ENCODE measurements around the gene STK11IP.

The STK11IP gene

GRCh38 chr2:219631904-219632759, 34.5 kb downstream of the STK11IP start:
- TF ChIP-seq SUZ12 (IDR thresholded peaks at IDR 0.05) (no peak), NFRKB (IDR thresholded peaks at IDR 0.05) (no peak), FOXA1 (IDR thresholded peaks at IDR 0.05) (no peak), HDGF (IDR thresholded peaks at IDR 0.05; ENCODE audit: borderline replicate concordance) (no peak)
- DNase-seq (ENCODE audit: extremely low spot score): no peak
- ChIA-PET CTCF (interaction anchor here (1.6 kb wide), 1 partner anchor 91 kb away, joined by 5 read pairs; no protein-coding TSS in a partner anchor), POLR2A (no interaction called here)

DNA sequence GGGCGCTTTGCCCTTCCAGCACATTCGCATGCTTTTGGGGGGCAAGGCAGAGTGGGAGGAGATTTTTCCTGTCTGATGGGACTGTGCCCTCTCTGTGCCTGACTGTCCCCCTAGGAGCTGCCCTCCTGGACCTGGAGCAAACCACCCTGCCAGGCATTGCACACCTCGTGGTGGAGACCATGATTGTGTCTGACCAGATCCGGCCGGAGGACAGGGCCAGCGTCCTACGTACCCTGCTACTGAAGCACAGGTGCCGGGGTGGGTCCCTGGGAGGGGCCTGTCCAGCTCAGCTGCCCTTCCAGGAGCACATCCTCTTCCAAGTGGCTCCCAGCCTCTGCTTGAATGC, 35.1 kb downstream of the STK11IP start:
- POLR2A ChIA-PET: no interaction called here
- no peak for DNase-seq (ENCODE audit: extremely low spot score)
- no peak for TF ChIP-seq LEF1 (IDR thresholded peaks at IDR 0.05; ENCODE audit: borderline replicate concordance)
- no peak for TF ChIP-seq ELF4 (IDR thresholded peaks at IDR 0.05)
- no peak for TF ChIP-seq SP1 (IDR thresholded peaks at IDR 0.05)
- no peak for TF ChIP-seq ZNF384 (IDR thresholded peaks at IDR 0.05)
- no peak for TF ChIP-seq HDGF (IDR thresholded peaks at IDR 0.05; ENCODE audit: borderline replicate concordance)
- TF ChIP-seq, protein P1, sequence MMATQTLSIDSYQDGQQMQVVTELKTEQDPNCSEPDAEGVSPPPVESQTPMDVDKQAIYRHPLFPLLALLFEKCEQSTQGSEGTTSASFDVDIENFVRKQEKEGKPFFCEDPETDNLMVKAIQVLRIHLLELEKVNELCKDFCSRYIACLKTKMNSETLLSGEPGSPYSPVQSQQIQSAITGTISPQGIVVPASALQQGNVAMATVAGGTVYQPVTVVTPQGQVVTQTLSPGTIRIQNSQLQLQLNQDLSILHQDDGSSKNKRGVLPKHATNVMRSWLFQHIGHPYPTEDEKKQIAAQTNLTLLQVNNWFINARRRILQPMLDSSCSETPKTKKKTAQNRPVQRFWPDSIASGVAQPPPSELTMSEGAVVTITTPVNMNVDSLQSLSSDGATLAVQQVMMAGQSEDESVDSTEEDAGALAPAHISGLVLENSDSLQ (IDR thresholded peaks at IDR 0.05): no peak
- no peak for TF ChIP-seq FOXA1 (IDR thresholded peaks at IDR 0.05)
- no peak for TF ChIP-seq TARDBP (IDR thresholded peaks at IDR 0.05)
- no peak for TF ChIP-seq L3MBTL2 (conservative IDR thresholded peaks at IDR 0.05)
- TF ChIP-seq FOXM1 (IDR thresholded peaks at IDR 0.05; ENCODE audit: borderline replicate concordance): no peak
- CTCF ChIA-PET: no interaction called here

DNA sequence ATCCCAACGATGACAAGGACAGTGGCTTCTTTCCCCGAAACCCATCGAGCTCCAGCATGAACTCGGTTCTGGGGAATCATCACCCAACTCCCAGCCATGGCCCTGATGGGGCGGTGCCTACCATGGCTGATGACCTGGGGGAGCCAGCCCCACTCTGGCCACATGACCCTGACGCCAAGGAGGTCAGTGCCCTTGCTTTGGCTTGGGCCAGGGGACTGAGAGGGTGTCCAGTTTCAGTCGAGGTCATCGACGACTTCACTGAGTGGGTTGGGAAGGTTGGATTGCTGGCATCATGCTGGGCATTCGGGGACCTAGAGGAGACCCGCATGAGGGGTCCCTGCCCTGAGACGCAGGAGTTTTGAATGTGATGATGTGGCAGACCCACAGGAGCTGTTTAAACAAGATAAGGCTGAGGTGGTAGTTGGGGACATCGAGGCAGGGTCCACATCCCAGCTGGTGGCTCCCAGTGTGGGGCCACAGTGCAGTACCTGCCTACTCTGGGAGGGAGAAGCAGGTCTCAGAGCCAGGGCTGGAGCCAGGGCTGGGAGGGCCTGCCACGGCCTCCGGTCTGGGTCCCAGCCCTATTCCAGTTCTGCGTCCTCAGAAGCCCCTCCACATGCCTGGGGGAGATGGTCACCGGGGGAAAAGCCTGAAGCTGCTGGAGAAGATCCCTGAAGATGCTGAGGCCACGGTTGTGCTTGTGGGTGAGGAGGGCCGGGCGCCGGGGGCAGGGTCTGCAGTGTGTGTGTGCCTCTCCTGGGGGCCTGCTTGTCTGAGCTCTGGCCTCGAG, 35.8 kb downstream of the STK11IP start:
- CTCF ChIA-PET: no interaction called here
- TF ChIP-seq TARDBP (IDR thresholded peaks at IDR 0.05): no peak
- no peak for TF ChIP-seq CTBP1 (IDR thresholded peaks at IDR 0.05; ENCODE audit: borderline replicate concordance)
- POLR2A ChIA-PET: no interaction called here
- DNase-seq (ENCODE audit: extremely low spot score): no peak

- TF ChIP-seq ZNF384 (IDR thresholded peaks at IDR 0.05): no peak
- no peak for TF ChIP-seq L3MBTL2 (conservative IDR thresholded peaks at IDR 0.05)
- no peak for TF ChIP-seq TARDBP (IDR thresholded peaks at IDR 0.05)
- no peak for TF ChIP-seq SP1 (IDR thresholded peaks at IDR 0.05)
- TF ChIP-seq ARNT (IDR thresholded peaks at IDR 0.05): no peak
- no peak for TF ChIP-seq FOXK2 (IDR thresholded peaks at IDR 0.05)
- no peak for TF ChIP-seq FOXM1 (IDR thresholded peaks at IDR 0.05; ENCODE audit: borderline replicate concordance)
- TF ChIP-seq CTBP1 (IDR thresholded peaks at IDR 0.05; ENCODE audit: borderline replicate concordance): no peak
- no peak for TF ChIP-seq FOXA1 (IDR thresholded peaks at IDR 0.05)
- TF ChIP-seq, protein P1 (IDR thresholded peaks at IDR 0.05): no peak
- TF ChIP-seq ELF4 (IDR thresholded peaks at IDR 0.05): no peak
- TF ChIP-seq LEF1 (IDR thresholded peaks at IDR 0.05; ENCODE audit: borderline replicate concordance): no peak
- TF ChIP-seq NFRKB (IDR thresholded peaks at IDR 0.05): no peak
- no peak for TF ChIP-seq SUZ12 (IDR thresholded peaks at IDR 0.05)
- TF ChIP-seq HDGF (IDR thresholded peaks at IDR 0.05; ENCODE audit: borderline replicate concordance): no peak
- TF ChIP-seq BHLHE40 (IDR thresholded peaks at IDR 0.05; ENCODE audit: borderline replicate concordance): no peak
- ChIA-PET POLR2A (no interaction called here), CTCF (no interaction called here)
- DNase-seq (ENCODE audit: extremely low spot score): no peak
These were observed 36.7 kb downstream of the STK11IP start for GRCh38 chr2:219634171-219634940.

DNA sequence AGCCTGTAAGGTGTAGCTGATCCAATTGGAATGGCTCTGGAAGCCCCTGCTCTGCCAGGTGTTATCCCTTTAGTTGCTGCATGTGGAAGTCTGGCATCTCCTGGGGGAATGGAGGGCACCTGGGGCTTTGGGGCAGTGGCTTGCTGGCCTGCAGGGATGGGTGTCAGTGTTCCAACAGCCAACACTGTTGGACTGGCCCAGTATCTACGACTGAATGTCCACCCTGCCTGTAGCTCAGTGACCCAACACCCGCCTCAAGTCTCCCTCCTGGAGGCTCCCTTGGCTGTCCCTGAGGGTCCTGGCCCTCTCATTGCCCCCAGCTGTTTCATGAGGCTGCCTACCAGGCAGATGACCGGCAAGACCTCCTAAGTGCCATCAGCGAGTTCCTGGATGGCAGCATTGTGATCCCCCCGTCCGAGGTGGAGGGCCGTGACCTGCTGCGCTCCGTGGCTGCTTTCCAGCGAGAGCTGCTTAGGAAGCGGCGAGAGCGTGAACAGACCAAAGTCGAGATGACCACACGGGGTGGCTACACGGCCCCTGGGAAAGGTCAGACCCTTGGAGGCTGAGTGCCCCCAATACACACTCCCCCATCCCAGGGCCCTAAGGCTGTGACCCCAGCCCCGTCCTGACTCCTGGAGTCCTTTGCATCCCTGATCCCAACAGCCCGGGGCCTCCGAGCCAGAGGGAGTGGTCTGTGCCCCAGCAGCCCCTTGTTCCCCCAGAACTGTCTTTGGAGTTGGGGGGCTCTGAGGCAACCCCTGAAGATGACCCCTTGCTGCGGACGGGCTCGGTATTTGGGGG, 37.5 kb downstream of the STK11IP start:
- POLR2A ChIA-PET: no interaction called here
- CTCF ChIA-PET: interaction anchor here (0.5 to 0.6 kb wide), 2 partner anchors 34 to 194 kb away, joined by 3 read pairs; no protein-coding TSS in a partner anchor
- TF ChIP-seq TARDBP (IDR thresholded peaks at IDR 0.05): no peak
- TF ChIP-seq ZNF384 (IDR thresholded peaks at IDR 0.05): no peak
- TF ChIP-seq FOXK2 (IDR thresholded peaks at IDR 0.05): no peak
- TF ChIP-seq ARNT (IDR thresholded peaks at IDR 0.05): no peak
- no peak for TF ChIP-seq ELF4 (IDR thresholded peaks at IDR 0.05)
- TF ChIP-seq, protein P1 (IDR thresholded peaks at IDR 0.05): no peak
- TF ChIP-seq LEF1 (IDR thresholded peaks at IDR 0.05; ENCODE audit: borderline replicate concordance): no peak
- TF ChIP-seq CTBP1 (IDR thresholded peaks at IDR 0.05; ENCODE audit: borderline replicate concordance): no peak
- TF ChIP-seq SP1 (IDR thresholded peaks at IDR 0.05): no peak
- no peak for TF ChIP-seq HDGF (IDR thresholded peaks at IDR 0.05; ENCODE audit: borderline replicate concordance)
- TF ChIP-seq NFRKB (IDR thresholded peaks at IDR 0.05): no peak
- no peak for TF ChIP-seq SUZ12 (IDR thresholded peaks at IDR 0.05)
- no peak for TF ChIP-seq BHLHE40 (IDR thresholded peaks at IDR 0.05; ENCODE audit: borderline replicate concordance)
- TF ChIP-seq FOXM1 (IDR thresholded peaks at IDR 0.05; ENCODE audit: borderline replicate concordance): no peak
- TF ChIP-seq L3MBTL2 (conservative IDR thresholded peaks at IDR 0.05): no peak
- no peak for DNase-seq (ENCODE audit: extremely low spot score)
